Right lobe of liver (tissue), 6 donors: ENCODE results near the gene TANGO2. TPM values are rescaled to one million over a fixed set of nuclear protein-coding genes. Genes with fewer than 3 reads are reported as not detected.

Source experiments
- ATAC-seq, 4 donors: fragments of 200-7000 bp; cut with Tn5 transposase; one replicate each; pipeline ENCODE4 v1.9.1; 2020; ENCODE audit warnings: mild to moderate bottlenecking in 4 of 4, moderate library complexity in 4 of 4
- DNase-seq, 3 donors: peaks; one replicate each; pipeline ENCODE4 v3.0.0-alpha.2; 2020
- H3K27ac ChIP-seq, 3 donors: fragments of 200-600 bp; one replicate each; pipeline ENCODE4 v1.8.0; 2022
- H3K27me3 ChIP-seq, 2 donors: fragments of 200-600 bp; one replicate each; pipeline ENCODE4 v1.8.0; 2022
- H3K36me3 ChIP-seq, 4 donors: fragments of 200-600 bp; sonication (generic) in 1 of 4; one replicate each; pipeline versions ENCODE4 v1.5.1 to v1.8.0; 2017 to 2022; ENCODE audit warnings: control low read depth in 1 of 4
- H3K4me1 ChIP-seq, 4 donors: fragments of 200-600 bp; sonication (generic) in 1 of 4; one replicate each; pipeline versions ENCODE4 v1.5.1 to v1.8.0; 2017 to 2022; ENCODE audit warnings: control low read depth in 1 of 4
- H3K4me3 ChIP-seq, 3 donors: fragments of 200-600 bp; one replicate each; pipeline ENCODE4 v1.8.0; 2022
- H3K9me3 ChIP-seq, 4 donors: fragments of 200-600 bp; sonication (generic) in 1 of 4; one replicate each; pipeline versions ENCODE4 v1.5.1 to v1.8.0; 2017 to 2022; ENCODE audit warnings: control low read depth in 1 of 4
- CTCF ChIP-seq, 4 donors: fragments of 200-600 bp in 3 of 4; fragments of 450-650 bp in 1 of 4; IDR thresholded peaks; one replicate each; pipeline versions ENCODE4 v1.5.1 to v1.8.0; 2016 to 2022; ENCODE audit warnings: antibody characterized with exemption in 4 of 4, mild to moderate bottlenecking in 2 of 4
- POLR2A ChIP-seq: fragments of 450-650 bp; IDR thresholded peaks from one replicate; pipeline ENCODE4 v1.6.1; 2017; ENCODE audit warnings: antibody characterized with exemption, mild to moderate bottlenecking
- WGBS: methylation state at CpG from one replicate; pipeline ENCODE4 v1.1.6; 2018; ENCODE audit warnings: low coverage, low lambda C conversion rate; ENCODE audit not compliant: insufficient coverage; ENCODE audit errors: missing lambda C conversion rate; 5-methylcytosine and 5-hydroxymethylcytosine counted together
- intact Hi-C, 2 donors: fragments of 100-400 bp; cut with DNase I; formaldehyde crosslinking; loops; one replicate each; pipeline versions ENCODE4 v1.11.2 to v1.14.1; 2022
- total RNA-seq, 6 experiments: library from RNA; depleted of rRNA in 2 of 6; stranded (reverse); fragments of >200 nt in 2 of 6; fragmentation: NEBNext Ultra II Directional in 3 of 6; extraction: Animal tissue kit (Norgen Biotek cat#: 25700) in 3 of 6; gene quantifications; one replicate each; pipeline versions ENCODE4 v1.1.0 to v1.2.4, GENCODE V29; 2016 to 2023
- donor health status: DM: no; HTN: yes; CAD: no.
- donor health status: DM: no; HTN: no; CAD: no.
- donor health status: DM: no; HTN: no; CAD: no.
- donor health status: DM: no; HTN: yes; CAD: no.
- donor health status: DM: no; HTN: yes; CAD: no.

TANGO2 gene
- total RNA-seq, 6 experiments from 2014 or later, result 11.0 to 27.0 (median 15.5) TPM

DNA sequence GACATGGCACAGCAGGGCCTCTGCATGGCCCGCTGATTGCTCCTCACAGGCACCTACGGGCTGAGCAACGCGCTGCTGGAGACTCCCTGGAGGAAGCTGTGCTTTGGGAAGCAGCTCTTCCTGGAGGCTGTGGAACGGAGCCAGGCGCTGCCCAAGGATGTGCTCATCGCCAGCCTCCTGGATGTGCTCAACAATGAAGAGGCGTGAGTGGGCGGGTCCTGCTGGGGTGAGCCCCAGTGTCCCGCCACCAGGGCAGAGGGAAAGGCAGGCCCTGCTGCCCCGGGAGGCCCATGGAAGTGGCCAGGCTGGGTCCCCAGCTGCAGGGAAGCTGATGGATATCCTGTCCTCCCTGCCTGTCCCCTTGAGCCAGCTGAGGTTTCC is 40.6 kb downstream of the TANGO2 start:
- peaks cover 0 to 34% (median 12%) of the 10 kb centered on the region in 4 donors for H3K36me3 ChIP-seq
- intact Hi-C loops, result no loop called here
- no peaks in the 10 kb centered on the region for H3K9me3 ChIP-seq
- no peak overlapping the region for H3K27ac ChIP-seq
- no peaks in the 10 kb centered on the region for H3K27me3 ChIP-seq
- H3K4me3 ChIP-seq, result no peak overlapping the region
- WGBS, result 40% methylated on average over 1 of the region's 11 CpGs
- H3K4me1 ChIP-seq, result no peaks in the 10 kb centered on the region
- TF ChIP-seq CTCF (IDR thresholded peaks at IDR 0.05) (no peak), POLR2A (no peak)
- ATAC-seq (peak; percentile 44 to 58 (median 49)), DNase-seq (peak in 1 of 3 donors; percentile 60)

DNA sequence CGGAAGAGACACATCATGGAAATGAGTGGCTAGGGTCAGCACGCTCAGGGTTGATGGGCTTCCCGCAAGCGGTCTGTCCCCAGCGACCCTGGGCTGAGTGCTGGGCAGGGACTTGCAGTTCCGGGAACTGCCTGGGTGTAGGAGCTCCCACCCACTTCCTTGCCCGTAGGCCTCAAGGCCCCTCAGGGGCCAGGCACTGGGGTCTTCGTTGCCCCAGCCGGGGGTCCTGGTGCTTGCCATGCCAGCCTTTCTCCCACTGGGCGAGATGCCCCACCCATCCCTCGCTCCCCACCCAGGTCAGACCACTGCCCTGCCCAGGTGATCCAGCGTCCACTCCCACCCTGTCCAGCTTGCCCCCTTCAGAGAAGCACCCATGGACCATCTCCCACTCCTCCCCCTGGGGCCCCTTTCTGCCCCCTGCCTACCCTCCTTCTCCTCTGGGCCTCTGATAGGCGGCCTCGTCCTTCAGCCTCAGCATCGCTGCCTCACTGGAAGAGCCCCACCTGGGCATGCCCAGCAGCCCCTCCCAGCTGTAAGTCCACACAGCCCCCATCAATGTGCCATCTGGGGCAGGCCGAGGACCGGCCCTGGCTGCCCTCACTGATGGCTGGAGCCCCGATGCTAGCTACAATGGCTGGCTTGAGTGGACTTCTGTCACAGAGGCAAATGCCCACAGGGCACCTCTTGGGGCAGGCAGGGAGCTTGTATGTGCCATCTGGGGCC is 41.3 kb downstream of the TANGO2 start:
- Histone ChIP-seq H3K36me3 (peaks cover 0 to 34% (median 12%) of the 10 kb centered on the region in 4 donors), H3K9me3 (no peaks in the 10 kb centered on the region), H3K27ac (no peak overlapping the region)

GRCh38 chr22:20062766-20063083 is 41.8 kb downstream of the TANGO2 start:
- H3K27me3 ChIP-seq, result no peaks in the 10 kb centered on the region
- H3K9me3 ChIP-seq, result no peaks in the 10 kb centered on the region
- peaks cover 0 to 34% (median 12%) of the 10 kb centered on the region in 4 donors for H3K36me3 ChIP-seq
- H3K27ac ChIP-seq, result no peak overlapping the region
- intact Hi-C loops, result no loop called here
- ATAC-seq (no peak), DNase-seq (no peak)
- TF ChIP-seq POLR2A, result no peak
- TF ChIP-seq CTCF (IDR thresholded peaks at IDR 0.05), result no peak
- WGBS, result 59% methylated on average over 6 of the region's 11 CpGs
- no peaks in the 10 kb centered on the region for H3K4me1 ChIP-seq
- no peak overlapping the region for H3K4me3 ChIP-seq

More for the DNA sequence above, 41.3 kb downstream of the TANGO2 start:
- TF ChIP-seq CTCF (IDR thresholded peaks at IDR 0.05), result no peak
- no peak for TF ChIP-seq POLR2A
- WGBS, result 100% methylated on average over 2 of the region's 18 CpGs
- no peak for DNase-seq
- H3K4me3 ChIP-seq, result no peak overlapping the region
- intact Hi-C loops, result no loop called here
- no peaks in the 10 kb centered on the region for H3K4me1 ChIP-seq
- H3K27me3 ChIP-seq, result no peaks in the 10 kb centered on the region
- no peak for ATAC-seq

- ATAC-seq, result peak in 1 of 4 donors; percentile 4
- H3K36me3 ChIP-seq, result peaks cover 0 to 34% (median 12%) of the 10 kb centered on the region in 4 donors
- H3K9me3 ChIP-seq, result no peaks in the 10 kb centered on the region
- no peaks in the 10 kb centered on the region for H3K4me1 ChIP-seq
- 92% methylated on average over 4 of the region's 27 CpGs for WGBS
- DNase-seq, result no peak
- H3K27ac ChIP-seq, result no peak overlapping the region
- intact Hi-C loops, result no loop called here
- no peaks in the 10 kb centered on the region for H3K27me3 ChIP-seq
- no peak overlapping the region for H3K4me3 ChIP-seq
- TF ChIP-seq POLR2A, result no peak
- no peak for TF ChIP-seq CTCF (IDR thresholded peaks at IDR 0.05)
Observed at GRCh38 chr22:20063271-20064139, 42.6 kb downstream of the TANGO2 start.
